ENCODE measurements around the gene SDK1. TPM values are rescaled to one million over a fixed set of nuclear protein-coding genes. Genes with fewer than 3 reads are reported as not detected.

Gene SDK1
- total RNA-seq, 4 donors from 2014 or later, result 2.0 to 9.3 (median 3.8) TPM

GRCh38 chr7:3950249-3950648 lies 649.2 kb downstream of the SDK1 start:
- TF ChIP-seq POLR2A (IDR thresholded peaks at IDR 0.05), result no peak
- no peak for TF ChIP-seq CTCF (IDR thresholded peaks at IDR 0.05)
- H3K27ac ChIP-seq, result no peak overlapping the region
- peaks cover 0 to 3% (median 0%) of the 10 kb centered on the region in 3 donors for H3K9me3 ChIP-seq
- intact Hi-C loops (cut with DNase I), result no loop called here
- 77 to 94% methylated on average over 5 of the region's 5 CpGs for WGBS, 2 donors
- peaks cover 0 to 18% (median 7%) of the 10 kb centered on the region in 3 donors for H3K4me1 ChIP-seq
- H3K36me3 ChIP-seq, result peaks cover 0 to 6% (median 0%) of the 10 kb centered on the region in 3 donors
- H3K27me3 ChIP-seq, result peaks cover 0 to 17% (median 0%) of the 10 kb centered on the region in 4 donors
- no peak overlapping the region for H3K4me3 ChIP-seq
- no peak for DNase-seq

GRCh38 chr7:3951316-3952055 lies 650.4 kb downstream of the SDK1 start:
- H3K27me3 ChIP-seq, result peaks cover 0 to 24% (median 0%) of the 10 kb centered on the region in 4 donors
- H3K4me3 ChIP-seq, result no peak overlapping the region
- H3K27ac ChIP-seq, result no peak overlapping the region
- H3K36me3 ChIP-seq, result peaks cover 0 to 6% (median 0%) of the 10 kb centered on the region in 3 donors
- no peak for DNase-seq
- peaks cover 9 to 30% (median 17%) of the 10 kb centered on the region in 3 donors for H3K4me1 ChIP-seq
- H3K9me3 ChIP-seq, result no peaks in the 10 kb centered on the region
- intact Hi-C loops (cut with DNase I), result no loop called here
- 96 to 98% methylated on average over 29 to 33 of the region's 33 CpGs for WGBS, 2 donors
- TF ChIP-seq POLR2A (IDR thresholded peaks at IDR 0.05), result no peak

GRCh38 chr7:3953133-3953532 lies 652.1 kb downstream of the SDK1 start:
- Histone ChIP-seq H3K4me3 (no peak overlapping the region), H3K27me3 (peaks cover 0 to 33% (median 0%) of the 10 kb centered on the region in 4 donors), H3K9me3 (no peaks in the 10 kb centered on the region), H3K36me3 (peaks cover 0 to 6% (median 0%) of the 10 kb centered on the region in 3 donors), H3K4me1 (peaks cover 14 to 46% (median 32%) of the 10 kb centered on the region in 3 donors), H3K27ac (no peak overlapping the region)
- WGBS, 2 donors, result 74 to 84% methylated on average over 6 of the region's 6 CpGs
- no peak for DNase-seq
- no peak for TF ChIP-seq POLR2A (IDR thresholded peaks at IDR 0.05)
- TF ChIP-seq CTCF (IDR thresholded peaks at IDR 0.05), result no peak
- intact Hi-C loops (cut with DNase I), result no loop called here

GRCh38 chr7:3953946-3954345 lies 652.9 kb downstream of the SDK1 start:
- Histone ChIP-seq H3K27ac (no peak overlapping the region), H3K4me1 (peaks cover 14 to 46% (median 28%) of the 10 kb centered on the region in 3 donors), H3K4me3 (no peak overlapping the region), H3K9me3 (no peaks in the 10 kb centered on the region), H3K36me3 (peaks cover 0 to 6% (median 0%) of the 10 kb centered on the region in 3 donors), H3K27me3 (peaks cover 0 to 30% (median 0%) of the 10 kb centered on the region in 4 donors)
- 70 to 76% methylated on average over 6 of the region's 7 CpGs for WGBS, 2 donors
- TF ChIP-seq POLR2A (IDR thresholded peaks at IDR 0.05) (no peak), CTCF (IDR thresholded peaks at IDR 0.05) (no peak)
- no peak for DNase-seq
- intact Hi-C loops (cut with DNase I), result no loop called here

GRCh38 chr7:3955026-3955425 lies 654.0 kb downstream of the SDK1 start:
- no peak for TF ChIP-seq POLR2A (IDR thresholded peaks at IDR 0.05)
- no peak for TF ChIP-seq CTCF (IDR thresholded peaks at IDR 0.05)
- intact Hi-C loops (cut with DNase I), result no loop called here
- DNase-seq, result no peak
- Histone ChIP-seq H3K36me3 (peaks cover 0 to 6% (median 0%) of the 10 kb centered on the region in 3 donors), H3K4me1 (peaks cover 14 to 43% (median 27%) of the 10 kb centered on the region in 3 donors), H3K9me3 (no peaks in the 10 kb centered on the region), H3K27ac (no peak overlapping the region), H3K27me3 (peaks cover 0 to 31% (median 0%) of the 10 kb centered on the region in 4 donors), H3K4me3 (no peak overlapping the region)
- 85 to 94% methylated on average over 6 to 10 of the region's 11 CpGs for WGBS, 2 donors
